ENCODE measurements around the gene ATRNL1. TPM values are rescaled to one million over a fixed set of nuclear protein-coding genes. Genes with fewer than 3 reads are reported as not detected.
"Not testable (repeated sequence)": the region's sequence is repeated elsewhere in the genome, so short reads cannot be mapped to it uniquely, and the experiment has no call there.

Gene ATRNL1
- polyA plus RNA-seq, 1 donor from 2014 or later = 2.5 TPM

GRCh38 chr10:115117301-115117700 lies 24.1 kb downstream of the ATRNL1 start:
- Mint-ChIP-seq H3K27me3 (no peaks in the 10 kb centered on the region), H3K4me1 (no peaks in the 10 kb centered on the region), H3K27ac (no peak overlapping the region), H3K4me3 (peak overlapping the region in 1 of 4 donors; percentile 29), H3K9me3 (peaks cover 0 to 4% (median 0%) of the 10 kb centered on the region in 3 donors), H3K36me3 (peaks cover 1% of the 10 kb centered on the region)

- Mint-ChIP-seq H3K27me3 (no peaks in the 10 kb centered on the region), H3K27ac (no peak overlapping the region), H3K4me1 (no peaks in the 10 kb centered on the region), H3K4me3 (no peak overlapping the region), H3K36me3 (peaks cover 1% of the 10 kb centered on the region), H3K9me3 (peaks cover 0 to 4% (median 0%) of the 10 kb centered on the region in 3 donors)
Measured at GRCh38 chr10:115118346-115118745, 25.2 kb downstream of the ATRNL1 start.

- no peaks in the 10 kb centered on the region for H3K4me1 Mint-ChIP-seq
- H3K36me3 Mint-ChIP-seq = no peaks in the 10 kb centered on the region
- no peak overlapping the region for H3K27ac Mint-ChIP-seq
- H3K27me3 Mint-ChIP-seq = no peaks in the 10 kb centered on the region
- H3K9me3 Mint-ChIP-seq = no peaks in the 10 kb centered on the region
- no peak overlapping the region for H3K4me3 Mint-ChIP-seq
Measured at GRCh38 chr10:115125505-115125904, 32.3 kb downstream of the ATRNL1 start.

GRCh38 chr10:115129752-115130151 lies 36.6 kb downstream of the ATRNL1 start:
- Mint-ChIP-seq H3K36me3 (no peaks in the 10 kb centered on the region), H3K9me3 (no peaks in the 10 kb centered on the region), H3K4me3 (no peak overlapping the region), H3K27ac (no peak overlapping the region), H3K27me3 (peaks cover 4% of the 10 kb centered on the region), H3K4me1 (no peaks in the 10 kb centered on the region)

GRCh38 chr10:115136616-115137015 lies 43.5 kb downstream of the ATRNL1 start:
- Mint-ChIP-seq H3K27ac (no peak overlapping the region), H3K4me3 (no peak overlapping the region), H3K9me3 (peaks cover 0 to 7% (median 2%) of the 10 kb centered on the region in 3 donors), H3K4me1 (no peaks in the 10 kb centered on the region), H3K27me3 (peaks cover 6% of the 10 kb centered on the region), H3K36me3 (peaks cover 5% of the 10 kb centered on the region)

- H3K36me3 Mint-ChIP-seq = peaks cover 4% of the 10 kb centered on the region
- no peaks in the 10 kb centered on the region for H3K4me1 Mint-ChIP-seq
- H3K9me3 Mint-ChIP-seq = peaks cover 0 to 5% (median 2%) of the 10 kb centered on the region in 3 donors
- H3K27me3 Mint-ChIP-seq = no peaks in the 10 kb centered on the region
- H3K4me3 Mint-ChIP-seq = no peak overlapping the region
- no peak overlapping the region for H3K27ac Mint-ChIP-seq
Measured at GRCh38 chr10:115141254-115141653, 48.1 kb downstream of the ATRNL1 start.

GRCh38 chr10:115157357-115157756 lies 64.2 kb downstream of the ATRNL1 start:
- peaks cover 3% of the 10 kb centered on the region for H3K36me3 Mint-ChIP-seq
- peaks cover 0 to under 1% (median 0%) of the 10 kb centered on the region in 3 donors for H3K9me3 Mint-ChIP-seq
- no peak overlapping the region for H3K27ac Mint-ChIP-seq
- H3K27me3 Mint-ChIP-seq = peaks cover 3% of the 10 kb centered on the region
- no peak overlapping the region for H3K4me3 Mint-ChIP-seq
- H3K4me1 Mint-ChIP-seq = no peaks in the 10 kb centered on the region

GRCh38 chr10:115163129-115163528 lies 70.0 kb downstream of the ATRNL1 start:
- H3K27me3 Mint-ChIP-seq = no peaks in the 10 kb centered on the region
- H3K9me3 Mint-ChIP-seq = peaks cover 0 to 3% (median 0%) of the 10 kb centered on the region in 3 donors
- H3K4me3 Mint-ChIP-seq = no peak overlapping the region
- no peaks in the 10 kb centered on the region for H3K36me3 Mint-ChIP-seq
- H3K27ac Mint-ChIP-seq = no peak overlapping the region
- no peaks in the 10 kb centered on the region for H3K4me1 Mint-ChIP-seq

- H3K4me1 Mint-ChIP-seq = no peaks in the 10 kb centered on the region
- no peaks in the 10 kb centered on the region for H3K27me3 Mint-ChIP-seq
- H3K27ac Mint-ChIP-seq = no peak overlapping the region
- no peak overlapping the region for H3K4me3 Mint-ChIP-seq
- no peaks in the 10 kb centered on the region for H3K36me3 Mint-ChIP-seq
- H3K9me3 Mint-ChIP-seq = peaks cover 0 to 3% (median 0%) of the 10 kb centered on the region in 3 donors
Measured at GRCh38 chr10:115164220-115164619, 71.1 kb downstream of the ATRNL1 start.

GRCh38 chr10:115167751-115168150 lies 74.6 kb downstream of the ATRNL1 start:
- Mint-ChIP-seq H3K36me3 (no peaks in the 10 kb centered on the region), H3K27me3 (no peaks in the 10 kb centered on the region), H3K27ac (no peak overlapping the region), H3K4me3 (no peak overlapping the region), H3K9me3 (peaks cover 0 to 3% (median 0%) of the 10 kb centered on the region in 3 donors), H3K4me1 (no peaks in the 10 kb centered on the region)

- H3K27ac Mint-ChIP-seq = no peak overlapping the region
- peaks cover 2% of the 10 kb centered on the region for H3K36me3 Mint-ChIP-seq
- H3K4me1 Mint-ChIP-seq = no peaks in the 10 kb centered on the region
- no peak overlapping the region for H3K4me3 Mint-ChIP-seq
- H3K27me3 Mint-ChIP-seq = no peaks in the 10 kb centered on the region
- peaks cover 0 to under 1% (median 0%) of the 10 kb centered on the region in 3 donors for H3K9me3 Mint-ChIP-seq
Measured at GRCh38 chr10:115171392-115171960, 78.3 kb downstream of the ATRNL1 start.

GRCh38 chr10:115173915-115174443 lies 80.8 kb downstream of the ATRNL1 start:
- Mint-ChIP-seq H3K27me3 (no peaks in the 10 kb centered on the region), H3K9me3 (no peaks in the 10 kb centered on the region), H3K36me3 (peaks cover 5% of the 10 kb centered on the region), H3K4me3 (no peak overlapping the region), H3K27ac (no peak overlapping the region), H3K4me1 (peaks cover 0 to 2% (median 0%) of the 10 kb centered on the region in 3 donors)

GRCh38 chr10:115207276-115207675 lies 114.1 kb downstream of the ATRNL1 start:
- H3K27me3 Mint-ChIP-seq, H3K4me1 Mint-ChIP-seq, H3K36me3 Mint-ChIP-seq, H3K27ac Mint-ChIP-seq, H3K9me3 Mint-ChIP-seq: not testable (repeated sequence)
- peak overlapping the region in 2 of 4 donors; percentile 27 to 67 for H3K4me3 Mint-ChIP-seq

GRCh38 chr10:115209133-115209532 lies 116.0 kb downstream of the ATRNL1 start:
- Mint-ChIP-seq H3K4me1 (peaks cover 0 to 5% (median 0%) of the 10 kb centered on the region in 3 donors), H3K36me3 (no peaks in the 10 kb centered on the region)

GRCh38 chr10:115214829-115215228 lies 121.7 kb downstream of the ATRNL1 start:
- Mint-ChIP-seq H3K27ac (no peak overlapping the region), H3K36me3 (no peaks in the 10 kb centered on the region), H3K9me3 (peaks cover 0 to 5% (median 0%) of the 10 kb centered on the region in 3 donors), H3K4me3 (peak overlapping the region in 1 of 4 donors; percentile 33), H3K27me3 (peaks cover 1% of the 10 kb centered on the region), H3K4me1 (no peaks in the 10 kb centered on the region)

More at GRCh38 chr10:115209133-115209532, 116.0 kb downstream of the ATRNL1 start:
- H3K9me3 Mint-ChIP-seq = peaks cover 0 to 5% (median 0%) of the 10 kb centered on the region in 3 donors
- no peak overlapping the region for H3K27ac Mint-ChIP-seq
- no peaks in the 10 kb centered on the region for H3K27me3 Mint-ChIP-seq
- H3K4me3 Mint-ChIP-seq = no peak overlapping the region

- Mint-ChIP-seq H3K4me1 (no peaks in the 10 kb centered on the region), H3K27ac (no peak overlapping the region), H3K4me3 (no peak overlapping the region), H3K36me3 (no peaks in the 10 kb centered on the region), H3K9me3 (peaks cover 2 to 5% (median 4%) of the 10 kb centered on the region in 3 donors), H3K27me3 (peaks cover 1% of the 10 kb centered on the region)
Measured at GRCh38 chr10:115219203-115219602, 126.0 kb downstream of the ATRNL1 start.
